ENCODE measurements around the gene HHIPL1. TPM values are rescaled to one million over a fixed set of nuclear protein-coding genes. Genes with fewer than 3 reads are reported as not detected.

HHIPL1 gene
- total and polyA plus RNA-seq, 2 of the 8 experiments (the other 6 are each of a cell fraction or from before 2014, with no cell fraction given): 1.5 to 2.6 TPM

DNA sequence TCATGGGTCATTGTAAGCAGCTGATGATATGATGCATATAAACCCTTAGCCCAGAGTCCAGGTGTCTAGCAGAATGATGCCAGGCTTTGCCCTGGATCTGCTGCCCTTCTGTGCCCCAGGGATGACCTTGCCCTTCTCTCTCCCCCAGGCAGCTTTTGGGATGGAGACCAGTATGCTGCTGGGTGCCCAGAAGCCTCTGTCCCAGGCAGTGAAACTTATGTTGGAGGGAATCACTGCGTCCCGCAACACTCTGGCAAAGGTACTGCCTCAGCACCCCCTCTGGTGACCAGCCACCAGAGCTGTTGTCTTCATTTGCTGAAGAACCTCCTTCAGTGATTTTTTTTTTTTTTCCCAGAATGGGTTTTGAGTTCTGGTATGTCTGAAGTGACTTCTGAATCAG lies 62.5 kb downstream of the HHIPL1 start:
- no peaks in the 10 kb centered on the region for H3K27me3 ChIP-seq (replicated peaks in 1 of 4; ENCODE audit: control insufficient read depth in 3 of 4, extremely low read depth in 1 of 4, insufficient read depth in 3 of 4, low read length in 3 of 4)
- no peak overlapping the region for H2AK5ac ChIP-seq (ENCODE audit: low read depth, low read length)
- H3K27ac ChIP-seq (ENCODE audit: low read depth, low read length): no peak overlapping the region
- CTCF ChIA-PET (ENCODE audit: partially characterized antibody): interaction anchor here (0.6 to 0.9 kb wide), 2 partner anchors 19 to 312 kb away, joined by 3 read pairs; no protein-coding TSS in a partner anchor
- peaks cover 12 to 22% of the 10 kb centered on the region in 2 experiments; a peak in 3 of 4 replicates for H3K9me3 ChIP-seq (ENCODE audit: insufficient read depth in 2 of 2, low read depth in 1 of 2, low read length in 1 of 2)
- H2BK12ac ChIP-seq (ENCODE audit: low read depth, low read length): no peak overlapping the region
- no peaks in the 10 kb centered on the region for H3K79me1 ChIP-seq (ENCODE audit: low read depth, low read length)
- no peak overlapping the region for H3K4ac ChIP-seq (replicated peaks; ENCODE audit: insufficient read length, low read depth, low read length)
- H3K23ac ChIP-seq (ENCODE audit: insufficient read length): no peak overlapping the region
- no peaks in the 10 kb centered on the region for H3K79me2 ChIP-seq (ENCODE audit: control insufficient read depth in 1 of 2, insufficient read depth in 2 of 2, low read length in 2 of 2)
- POLR2A ChIA-PET (ENCODE audit: partially characterized antibody): interaction anchor here (1.3 kb wide), 1 partner anchor 8 kb away, joined by 3 read pairs; no protein-coding TSS in a partner anchor
- no peak overlapping the region for H3K56ac ChIP-seq (replicated peaks; ENCODE audit: insufficient read length, low read depth, low read length)
- H3K14ac ChIP-seq (ENCODE audit: insufficient read length): no peak overlapping the region
- 95% methylated on average over 2 of the region's 2 CpGs; no CpG with 5 or more reads in 1 of the 2 experiments for WGBS, 2 experiments (ENCODE audit: extremely low coverage in 1 of 2, insufficient coverage in 1 of 2, insufficient read length in 1 of 2, insufficient replicate concordance in 2 of 2, low coverage in 1 of 2, low lambda C conversion rate in 2 of 2, missing lambda C conversion rate in 1 of 2)
- FAIRE-seq: no peak
- no peak overlapping the region for H2BK15ac ChIP-seq (ENCODE audit: low read length)
- H2BK20ac ChIP-seq (ENCODE audit: low read length): no peak overlapping the region
- H4K91ac ChIP-seq (replicated peaks; ENCODE audit: insufficient read length, low read length): no peak overlapping the region
- H3K9ac ChIP-seq (replicated peaks in 1 of 4; ENCODE audit: extremely low read depth in 1 of 4, low read depth in 3 of 4, low read length in 3 of 4): no peak overlapping the region
- H4K5ac ChIP-seq (ENCODE audit: insufficient read length, low read depth, low read length): no peak overlapping the region
- no peak overlapping the region for H3K18ac ChIP-seq (ENCODE audit: extremely low read depth, low read length)
- H4K20me1 ChIP-seq (replicated peaks in 1 of 2; ENCODE audit: control insufficient read depth in 1 of 2, insufficient read depth in 2 of 2, low read length in 2 of 2): no peaks in the 10 kb centered on the region
- H3K36me3 ChIP-seq (ENCODE audit: control insufficient read depth in 2 of 4, insufficient read depth in 4 of 4, low read length in 3 of 4): no peaks in the 10 kb centered on the region; a peak in 1 of 8 replicates
- H2AFZ ChIP-seq (ENCODE audit: low read length): no peak overlapping the region
- H2BK120ac ChIP-seq (replicated peaks; ENCODE audit: low read depth, low read length): no peak overlapping the region
- H4K8ac ChIP-seq (ENCODE audit: extremely low read depth, insufficient read depth, low read length): no peak overlapping the region
- H3K23me2 ChIP-seq (ENCODE audit: low read depth, low read length): no peaks in the 10 kb centered on the region
- no peaks in the 10 kb centered on the region for H3K4me1 ChIP-seq (replicated peaks in 1 of 4; ENCODE audit: control insufficient read depth in 3 of 4, insufficient read depth in 4 of 4, low read length in 3 of 4)
- H3K4me3 ChIP-seq (ENCODE audit: extremely low read depth in 1 of 4, insufficient read depth in 2 of 4, low read depth in 3 of 4, low read length in 4 of 4): no peak overlapping the region
- H3K4me2 ChIP-seq (ENCODE audit: insufficient read depth in 1 of 2, low read depth in 2 of 2, low read length in 2 of 2): no peak overlapping the region
- peak in 1 of 2 experiments; percentile 31 for DNase-seq (ENCODE audit: low read depth in 1 of 2, low spot score in 2 of 2)
- H2BK5ac ChIP-seq (ENCODE audit: low read depth, low read length): no peak overlapping the region
- TF ChIP-seq SIN3A (conservative IDR thresholded peaks at IDR 0.05 in 1 of 2, IDR thresholded peaks at IDR 0.05 in 1 of 2; ENCODE audit: low read depth in 1 of 2, low read length in 2 of 2) (no peak), PHF8 (conservative IDR thresholded peaks at IDR 0.05; ENCODE audit: low read depth, low read length) (no peak), TCF12 (IDR thresholded peaks at IDR 0.05; ENCODE audit: low read depth, low read length) (no peak), ASH2L (IDR thresholded peaks at IDR 0.05; ENCODE audit: low read length) (no peak), SRF (IDR thresholded peaks at IDR 0.05; ENCODE audit: low read depth, low read length) (no peak), SIRT6 (IDR thresholded peaks at IDR 0.05; ENCODE audit: low read length) (no peak), RNF2 (IDR thresholded peaks at IDR 0.05; ENCODE audit: borderline replicate concordance, low read depth, low read length, missing control alignments, poor library complexity, severe bottlenecking) (no peak), CTBP2 (IDR thresholded peaks at IDR 0.05; ENCODE audit: borderline replicate concordance, insufficient read depth, insufficient read length, low read length) (no peak), CBX5 (IDR thresholded peaks at IDR 0.05; ENCODE audit: low read depth, low read length) (no peak), KDM4A (IDR thresholded peaks at IDR 0.05; ENCODE audit: low read depth, low read length, severe bottlenecking) (no peak), JUND (IDR thresholded peaks at IDR 0.05; ENCODE audit: low read length) (no peak)
- TF ChIP-seq, protein P1, sequence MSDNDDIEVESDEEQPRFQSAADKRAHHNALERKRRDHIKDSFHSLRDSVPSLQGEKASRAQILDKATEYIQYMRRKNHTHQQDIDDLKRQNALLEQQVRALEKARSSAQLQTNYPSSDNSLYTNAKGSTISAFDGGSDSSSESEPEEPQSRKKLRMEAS (IDR thresholded peaks at IDR 0.05): no peak
- TF ChIP-seq, protein P2, sequence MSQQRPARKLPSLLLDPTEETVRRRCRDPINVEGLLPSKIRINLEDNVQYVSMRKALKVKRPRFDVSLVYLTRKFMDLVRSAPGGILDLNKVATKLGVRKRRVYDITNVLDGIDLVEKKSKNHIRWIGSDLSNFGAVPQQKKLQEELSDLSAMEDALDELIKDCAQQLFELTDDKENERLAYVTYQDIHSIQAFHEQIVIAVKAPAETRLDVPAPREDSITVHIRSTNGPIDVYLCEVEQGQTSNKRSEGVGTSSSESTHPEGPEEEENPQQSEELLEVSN (IDR thresholded peaks at IDR 0.05): no peak

Measured in H1 (cell line).